Left ventricle myocardium inferior (tissue), 1 donor: ENCODE measurements around the gene FAM117A. TPM values are rescaled to one million over a fixed set of nuclear protein-coding genes. Genes with fewer than 3 reads are reported as not detected.

Experiments used
- DNase-seq: peaks from one replicate; pipeline ENCODE4 v3.0.0-alpha.2; 2020
- H3K27ac ChIP-seq: fragments of 200-600 bp; replicated peaks from 2 replicates; pipeline ENCODE4 v1.8.0; 2021
- H3K27me3 ChIP-seq: fragments of 200-600 bp; 2 replicates; pipeline ENCODE4 v1.8.0; 2021; ENCODE audit warnings: low read depth
- H3K36me3 ChIP-seq: fragments of 200-600 bp; 2 replicates; pipeline ENCODE4 v1.8.0; 2021
- H3K4me1 ChIP-seq: fragments of 200-600 bp; 2 replicates; pipeline ENCODE4 v1.8.0; 2021
- H3K4me3 ChIP-seq: fragments of 200-600 bp; 2 replicates; pipeline ENCODE4 v1.8.0; 2021; ENCODE audit warnings: mild to moderate bottlenecking, moderate library complexity
- H3K9me3 ChIP-seq: fragments of 200-600 bp; replicated peaks from 2 replicates; pipeline ENCODE4 v1.8.0; 2021
- intact Hi-C: fragments of 100-400 bp; cut with micrococcal nuclease; formaldehyde crosslinking; loops from one replicate; pipeline ENCODE4 v1.11.0; 2022
- total RNA-seq: library from RNA; stranded (reverse); fragmentation: NEBNext Ultra II Directional; extraction: Animal tissue kit (Norgen Biotek cat#: 25700); gene quantifications from one replicate; pipeline ENCODE4 v1.2.1, GENCODE V29; 2021
- TF ChIP-seq, protein P1 (sequence below): fragments of 200-600 bp; IDR thresholded peaks from 2 replicates; pipeline ENCODE4 v1.8.0; 2021; ENCODE audit warnings: antibody characterized with exemption, mild to moderate bottlenecking, borderline replicate concordance
- donor health status: DM: no; HTN: yes; CAD: no; lungs with severe emphysema.

Gene FAM117A
- total RNA-seq, 1 donor from 2014 or later = 12.8 TPM

- H3K4me1 ChIP-seq = peaks cover 69% of the 10 kb centered on the region
- intact Hi-C loops = loop anchor here (10.0 kb wide), 1 partner anchor 55 kb away; no protein-coding TSS in a partner anchor
Observed at GRCh38 chr17:49670002-49670401, 93.9 kb downstream of the FAM117A start.

GRCh38 chr17:49667854-49668253 is 96.1 kb downstream of the FAM117A start:
- DNase-seq = no peak
- H3K27me3 ChIP-seq = no peaks in the 10 kb centered on the region
- peaks cover 11% of the 10 kb centered on the region for H3K36me3 ChIP-seq
- intact Hi-C loops = no loop called here
- H3K27ac ChIP-seq = no peak overlapping the region
- H3K9me3 ChIP-seq = no peaks in the 10 kb centered on the region
- peaks cover 68% of the 10 kb centered on the region for H3K4me1 ChIP-seq
- TF ChIP-seq, protein P1, sequence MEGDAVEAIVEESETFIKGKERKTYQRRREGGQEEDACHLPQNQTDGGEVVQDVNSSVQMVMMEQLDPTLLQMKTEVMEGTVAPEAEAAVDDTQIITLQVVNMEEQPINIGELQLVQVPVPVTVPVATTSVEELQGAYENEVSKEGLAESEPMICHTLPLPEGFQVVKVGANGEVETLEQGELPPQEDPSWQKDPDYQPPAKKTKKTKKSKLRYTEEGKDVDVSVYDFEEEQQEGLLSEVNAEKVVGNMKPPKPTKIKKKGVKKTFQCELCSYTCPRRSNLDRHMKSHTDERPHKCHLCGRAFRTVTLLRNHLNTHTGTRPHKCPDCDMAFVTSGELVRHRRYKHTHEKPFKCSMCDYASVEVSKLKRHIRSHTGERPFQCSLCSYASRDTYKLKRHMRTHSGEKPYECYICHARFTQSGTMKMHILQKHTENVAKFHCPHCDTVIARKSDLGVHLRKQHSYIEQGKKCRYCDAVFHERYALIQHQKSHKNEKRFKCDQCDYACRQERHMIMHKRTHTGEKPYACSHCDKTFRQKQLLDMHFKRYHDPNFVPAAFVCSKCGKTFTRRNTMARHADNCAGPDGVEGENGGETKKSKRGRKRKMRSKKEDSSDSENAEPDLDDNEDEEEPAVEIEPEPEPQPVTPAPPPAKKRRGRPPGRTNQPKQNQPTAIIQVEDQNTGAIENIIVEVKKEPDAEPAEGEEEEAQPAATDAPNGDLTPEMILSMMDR = no peak
- no peak overlapping the region for H3K4me3 ChIP-seq

More at GRCh38 chr17:49670002-49670401, 93.9 kb downstream of the FAM117A start:
- Histone ChIP-seq H3K27me3 (no peaks in the 10 kb centered on the region), H3K36me3 (peaks cover 18% of the 10 kb centered on the region), H3K9me3 (no peaks in the 10 kb centered on the region), H3K4me3 (no peak overlapping the region), H3K27ac (peak overlapping the region; percentile 37)
- no peak for DNase-seq
- TF ChIP-seq, protein P1 = no peak

- peaks cover 50% of the 10 kb centered on the region for H3K4me1 ChIP-seq
- peak overlapping the region; percentile 19 for H3K27ac ChIP-seq
- DNase-seq = no peak
- no peaks in the 10 kb centered on the region for H3K27me3 ChIP-seq
- no peaks in the 10 kb centered on the region for H3K9me3 ChIP-seq
- TF ChIP-seq, protein P1 = no peak
- peaks cover 11% of the 10 kb centered on the region for H3K36me3 ChIP-seq
- intact Hi-C loops = no loop called here
- H3K4me3 ChIP-seq = no peak overlapping the region
Observed at GRCh38 chr17:49664706-49665211, 99.2 kb downstream of the FAM117A start.

Other genes with a start within 250 kb of the FAM117A start
- 4.0 TPM for gene NXPH3, start 188.3 kb downstream of the FAM117A start, total RNA-seq
- gene SPOP, start 86.0 kb downstream of the FAM117A start, total RNA-seq = 66.9 TPM
- 53.4 TPM for gene SLC35B1, start 56.2 kb downstream of the FAM117A start, total RNA-seq
- 52.6 TPM for gene KAT7, start 24.6 kb upstream of the FAM117A start, total RNA-seq
- gene TAC4, start 83.9 kb upstream of the FAM117A start, total RNA-seq = 0.44 TPM
- not detected for gene DLX4, start 205.1 kb upstream of the FAM117A start, total RNA-seq
- not detected for gene DLX3, start 231.1 kb upstream of the FAM117A start, total RNA-seq